Kidney (tissue), 14 donors: ENCODE measurements around the gene ZBTB49. TPM values are rescaled to one million over a fixed set of nuclear protein-coding genes. Genes with fewer than 3 reads are reported as not detected.
A peak's percentile ranks its signal among the peaks of the same experiment; 100 is the strongest.

Experiments
- DNase-seq, 5 donors: peaks; one replicate each; pipeline ENCODE4 v3.0.0-alpha.2; 2013 to 2020
- FAIRE-seq: peaks from 2 replicates; lab custom pipeline; 2012; peaks lifted over from hg19 to GRCh38; lab: Jason Lieb, UNC
- H3K27ac ChIP-seq, 2 donors: one replicate each; pipeline ENCODE4 v1.7.0; 2013; ENCODE audit warnings: low read depth in 2 of 2, low read length in 2 of 2, inconsistent platforms in 1 of 2
- H3K27me3 ChIP-seq: one replicate; pipeline ENCODE4 v1.7.1; 2013; ENCODE audit warnings: low read length, inconsistent platforms; ENCODE audit not compliant: control insufficient read depth, insufficient read depth
- H3K36me3 ChIP-seq, 3 donors: one replicate each; pipeline versions ENCODE4 v1.7.0 to v1.7.1; 2013; ENCODE audit warnings: low read length in 3 of 3, control low read depth in 1 of 3, inconsistent platforms in 1 of 3; ENCODE audit not compliant: insufficient read depth in 3 of 3, control insufficient read depth in 2 of 3
- H3K4me1 ChIP-seq, 3 donors: one replicate each; pipeline versions ENCODE4 v1.7.0 to v1.7.1; 2013; ENCODE audit warnings: low read length in 3 of 3, inconsistent platforms in 1 of 3, low read depth in 1 of 3; ENCODE audit not compliant: control insufficient read depth in 2 of 3, insufficient read depth in 2 of 3
- H3K4me3 ChIP-seq, 3 donors: one replicate each; pipeline versions ENCODE4 v1.7.0 to v1.8.1; 2013; ENCODE audit warnings: low read length in 3 of 3, control low read depth in 1 of 3, inconsistent platforms in 1 of 3
- H3K9ac ChIP-seq, 3 donors: one replicate each; pipeline versions ENCODE4 v1.7.0 to v1.7.1; 2013; ENCODE audit warnings: low read length in 3 of 3, control low read depth in 1 of 3, inconsistent platforms in 1 of 3
- H3K9me3 ChIP-seq, 3 donors: one replicate each; pipeline versions ENCODE4 v1.7.0 to v1.7.1; 2013; ENCODE audit warnings: low read length in 3 of 3, control low read depth in 1 of 3, inconsistent platforms in 1 of 3; ENCODE audit not compliant: control insufficient read depth in 2 of 3, insufficient read depth in 1 of 3
- CTCF ChIP-seq: IDR thresholded peaks from 3 replicates; pipeline ENCODE4 v1.5.1; 2012; ENCODE audit warnings: mild to moderate bottlenecking, moderate library complexity, borderline replicate concordance; ENCODE audit not compliant: insufficient read depth; ENCODE audit errors: extremely low read depth
- intact Hi-C: fragments of 100-400 bp; cut with DNase I; formaldehyde crosslinking; loops from one replicate; pipeline ENCODE4 v1.11.1; 2022
- polyA plus RNA-seq: library from polyadenylated mRNA; stranded (reverse); fragments of 350-450 nt; fragmentation: Illumina TruSeq; extraction: RNeasy Lipid Tissue Mini Kit (QIAGEN cat#74804); gene quantifications from one replicate; pipeline ENCODE4 v1.2.3, GENCODE V29; 2014; ENCODE audit warnings: low read depth, low replicate concordance; ENCODE audit not compliant: insufficient read depth
- total RNA-seq: library from RNA; stranded (reverse); fragmentation: NEBNext Ultra II Directional; extraction: Animal tissue kit (Norgen Biotek cat#: 25700); gene quantifications from one replicate; pipeline ENCODE4 v1.2.1, GENCODE V29; 2021
- donor health status: control.
- donor health status: control.
- donor health status: control.
- donor health status: control.
- donor health status: control.
- donor health status: DM: yes; HTN: yes; CAD: no.
- donor health status: Normal renal cell carcinoma (clear cell type).

The ZBTB49 gene
- total and polyA plus RNA-seq, 2 donors from 2014 or later: 2.8 to 5.8 TPM

DNA sequence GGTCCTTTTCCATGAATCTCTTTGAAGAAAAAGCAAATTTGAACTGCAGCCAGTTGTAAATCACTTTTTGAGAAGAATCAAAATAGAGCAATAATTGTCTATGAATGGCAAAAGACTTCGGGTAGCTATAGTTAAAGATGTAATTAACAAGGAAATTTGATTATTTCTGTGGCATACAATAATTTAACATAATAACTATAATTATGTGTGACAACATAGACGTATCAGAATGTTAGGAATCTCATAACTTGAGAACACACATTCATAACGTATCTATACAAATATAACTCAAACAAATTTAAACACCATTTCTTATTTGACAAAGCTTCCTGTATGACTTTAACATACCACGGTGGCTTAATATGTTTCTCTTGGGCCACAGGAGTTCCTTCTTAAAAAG lies 60.9 kb downstream of the ZBTB49 start:
- DNase-seq (no peak), FAIRE-seq (no peak)
- peaks cover 0 to 2% (median 0%) of the 10 kb centered on the region in 3 donors for H3K9me3 ChIP-seq
- no peaks in the 10 kb centered on the region for H3K4me1 ChIP-seq
- TF ChIP-seq CTCF: no peak
- H3K27ac ChIP-seq: no peak overlapping the region
- no peak overlapping the region for H3K4me3 ChIP-seq
- H3K27me3 ChIP-seq: no peaks in the 10 kb centered on the region
- H3K36me3 ChIP-seq: no peaks in the 10 kb centered on the region
- intact Hi-C loops: no loop called here
- no peak overlapping the region for H3K9ac ChIP-seq

- intact Hi-C loops: no loop called here
- FAIRE-seq: no peak
- Histone ChIP-seq H3K4me3 (no peak overlapping the region), H3K27ac (no peak overlapping the region), H3K9ac (no peak overlapping the region), H3K4me1 (no peaks in the 10 kb centered on the region), H3K36me3 (no peaks in the 10 kb centered on the region), H3K9me3 (peaks cover 0 to 2% (median 0%) of the 10 kb centered on the region in 3 donors), H3K27me3 (no peaks in the 10 kb centered on the region)
- DNase-seq: no peak
- TF ChIP-seq CTCF: no peak
These were observed 65.3 kb downstream of the ZBTB49 start for GRCh38 chr4:4355302-4355701.

DNA sequence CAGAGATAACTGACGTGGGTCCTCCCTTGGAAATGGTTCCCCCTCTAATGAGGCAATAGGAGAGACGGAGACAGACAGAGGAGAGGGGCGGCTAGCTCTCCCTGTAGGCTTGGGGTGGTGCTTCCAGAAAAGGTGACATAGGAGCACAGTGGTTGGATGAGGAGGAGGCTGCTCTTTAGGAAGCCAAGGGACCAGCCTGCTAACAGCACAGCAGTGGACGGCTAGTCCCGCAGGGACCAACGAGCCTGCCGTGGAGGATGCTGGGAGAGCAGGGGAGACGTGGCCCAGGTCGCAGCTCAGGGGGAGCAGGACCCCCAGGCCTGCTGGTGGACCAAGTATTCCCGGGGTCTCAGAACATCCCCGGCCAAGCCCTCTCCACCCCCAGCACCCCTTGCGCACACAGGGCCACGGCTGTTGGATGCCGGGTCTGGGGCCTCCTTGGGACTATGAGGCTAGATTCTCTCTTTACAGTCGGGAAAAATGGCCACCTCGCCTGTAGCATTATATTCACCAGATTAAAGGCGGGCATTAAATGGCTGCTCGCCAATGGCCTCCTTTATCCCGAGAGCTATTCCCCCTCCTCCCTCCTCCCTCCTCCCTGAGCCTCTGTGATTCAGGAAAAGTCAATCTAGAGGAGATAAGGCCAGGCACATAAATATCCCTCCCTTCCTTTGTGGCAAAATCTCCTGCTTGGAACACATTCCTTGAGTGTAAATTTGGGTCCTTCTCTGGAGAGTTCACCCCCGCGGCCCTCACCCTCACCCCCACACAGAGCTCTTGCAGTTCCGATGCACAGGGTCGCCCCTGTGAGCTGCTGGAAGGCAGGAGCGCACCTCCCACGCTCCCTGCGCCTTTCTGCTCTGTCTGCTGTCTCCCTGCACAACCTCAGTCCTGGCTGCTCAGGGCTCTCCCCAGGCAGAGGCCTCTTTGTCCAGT lies 66.3 kb downstream of the ZBTB49 start:
- H3K4me1 ChIP-seq: no peaks in the 10 kb centered on the region
- no peak for TF ChIP-seq CTCF
- H3K4me3 ChIP-seq: no peak overlapping the region
- intact Hi-C loops: no loop called here
- H3K9ac ChIP-seq: no peak overlapping the region
- no peaks in the 10 kb centered on the region for H3K27me3 ChIP-seq
- no peaks in the 10 kb centered on the region for H3K36me3 ChIP-seq
- peak in 4 of 5 donors; percentile 43 to 68 (median 56) for DNase-seq
- H3K9me3 ChIP-seq: peaks cover 0 to 2% (median 0%) of the 10 kb centered on the region in 3 donors
- no peak overlapping the region for H3K27ac ChIP-seq
- no peak for FAIRE-seq
